HG03575 (cell line): ENCODE measurements around the gene KIF21B.

ENCODE experiments used
- ATAC-seq: cut with Tn5 transposase; IDR thresholded peaks from one replicate; pipeline ENCODE4 v1.9.1; 2021; ENCODE audit not compliant: unreplicated experiment, insufficient number of reproducible peaks, low FRiP score; ENCODE audit errors: extremely low read depth

KIF21B gene

GRCh38 chr1:201050515-201051277 is 27.2 kb upstream of the KIF21B start:
- ATAC-seq, result no peak

- no peak for ATAC-seq
These were observed 25.8 kb upstream of the KIF21B start for GRCh38 chr1:201049248-201049831.

DNA sequence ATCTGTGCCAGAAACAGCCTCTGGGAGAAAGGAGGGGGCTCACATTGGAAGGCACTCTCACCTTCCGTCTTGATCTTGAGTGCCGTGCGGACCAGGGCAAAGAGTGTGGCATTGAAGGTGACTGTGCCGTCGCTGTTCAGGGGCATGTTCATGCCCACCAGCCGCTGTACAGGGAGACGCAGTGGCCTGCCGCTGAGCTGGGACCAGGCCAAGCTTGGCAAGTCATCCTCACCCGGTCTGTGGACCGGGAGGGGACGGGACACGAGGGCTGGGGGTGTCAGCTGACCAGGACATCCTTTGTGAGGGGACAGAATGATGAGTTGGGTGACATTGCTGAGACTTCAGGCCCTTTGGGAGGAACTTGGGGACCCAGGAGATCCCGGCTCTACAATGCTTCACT is 25.0 kb upstream of the KIF21B start:
- ATAC-seq, result no peak

DNA sequence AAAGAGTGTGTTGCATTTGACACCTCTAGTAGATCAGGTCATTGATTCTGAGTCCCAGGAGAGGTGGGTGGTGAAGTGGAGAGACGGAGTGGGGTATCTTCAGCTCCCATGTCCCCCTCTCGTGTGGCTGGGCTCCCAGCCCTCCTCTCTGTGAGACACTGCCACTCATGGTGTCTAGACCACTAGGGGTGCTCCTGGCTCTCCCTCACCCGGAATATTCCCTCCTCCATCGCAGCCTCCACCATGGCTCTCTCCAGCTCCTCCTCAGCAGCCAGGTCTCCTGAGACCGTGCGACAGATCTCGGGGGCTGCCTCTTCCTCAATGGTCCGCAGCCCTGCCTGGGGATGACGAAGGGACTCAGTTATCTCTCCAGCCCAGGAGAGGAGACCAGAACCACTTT is 20.6 kb upstream of the KIF21B start:
- ATAC-seq, result no peak

DNA sequence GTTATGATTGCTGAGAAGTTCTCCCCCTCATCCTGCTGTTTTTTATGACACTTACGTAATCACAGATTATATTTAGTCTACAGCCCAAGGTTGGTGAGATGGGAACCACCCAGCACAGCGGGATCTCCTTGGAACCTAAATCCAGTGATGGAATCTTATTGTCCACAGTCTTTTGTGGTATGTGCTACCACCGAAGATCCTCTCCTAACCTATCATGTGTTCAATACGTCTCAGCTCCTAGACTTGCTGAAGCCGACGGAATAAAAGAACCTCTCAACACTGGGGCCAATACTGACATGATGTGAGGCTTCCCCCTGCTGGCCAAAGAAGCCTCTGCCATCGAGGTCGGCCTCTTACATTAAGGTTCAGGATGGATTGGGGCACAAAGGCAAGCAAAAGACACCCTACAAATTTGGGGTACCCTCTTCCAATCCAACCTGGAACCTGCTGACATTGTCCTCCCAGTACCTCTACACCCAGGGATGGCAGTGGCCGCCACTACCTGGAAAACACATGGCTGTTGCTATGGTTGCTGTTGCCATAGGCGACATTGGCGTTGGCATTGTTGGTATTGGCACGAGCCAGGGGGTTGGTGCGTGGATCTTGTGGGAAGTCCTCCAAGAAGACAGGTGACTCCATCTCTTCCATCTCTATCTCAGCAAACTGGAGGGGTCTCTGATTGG is 19.4 kb upstream of the KIF21B start:
- ATAC-seq, result no peak

DNA sequence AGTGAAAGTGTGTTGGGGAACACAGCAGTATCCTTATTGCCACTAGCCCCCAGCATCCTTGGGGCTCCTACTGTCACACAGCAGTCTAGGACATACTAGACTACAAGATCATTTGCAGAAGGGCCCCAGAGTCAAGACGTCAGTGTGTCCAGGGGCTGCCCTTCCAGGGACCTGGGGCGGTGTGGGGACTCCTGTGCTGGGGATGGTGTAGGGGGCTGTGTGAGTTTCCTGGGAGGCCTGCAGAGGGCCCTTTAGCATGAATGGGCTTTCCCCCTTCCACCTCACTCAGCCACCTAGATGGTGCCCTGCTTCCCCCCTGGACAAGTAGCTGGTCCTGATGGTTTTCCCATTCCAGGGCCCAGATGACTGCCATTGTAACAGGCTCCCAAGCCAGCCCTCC is 17.5 kb upstream of the KIF21B start:
- no peak for ATAC-seq

- ATAC-seq, result no peak
These were observed 16.4 kb upstream of the KIF21B start for GRCh38 chr1:201039876-201040275.

GRCh38 chr1:201039418-201039817 is 15.9 kb upstream of the KIF21B start:
- no peak for ATAC-seq

DNA sequence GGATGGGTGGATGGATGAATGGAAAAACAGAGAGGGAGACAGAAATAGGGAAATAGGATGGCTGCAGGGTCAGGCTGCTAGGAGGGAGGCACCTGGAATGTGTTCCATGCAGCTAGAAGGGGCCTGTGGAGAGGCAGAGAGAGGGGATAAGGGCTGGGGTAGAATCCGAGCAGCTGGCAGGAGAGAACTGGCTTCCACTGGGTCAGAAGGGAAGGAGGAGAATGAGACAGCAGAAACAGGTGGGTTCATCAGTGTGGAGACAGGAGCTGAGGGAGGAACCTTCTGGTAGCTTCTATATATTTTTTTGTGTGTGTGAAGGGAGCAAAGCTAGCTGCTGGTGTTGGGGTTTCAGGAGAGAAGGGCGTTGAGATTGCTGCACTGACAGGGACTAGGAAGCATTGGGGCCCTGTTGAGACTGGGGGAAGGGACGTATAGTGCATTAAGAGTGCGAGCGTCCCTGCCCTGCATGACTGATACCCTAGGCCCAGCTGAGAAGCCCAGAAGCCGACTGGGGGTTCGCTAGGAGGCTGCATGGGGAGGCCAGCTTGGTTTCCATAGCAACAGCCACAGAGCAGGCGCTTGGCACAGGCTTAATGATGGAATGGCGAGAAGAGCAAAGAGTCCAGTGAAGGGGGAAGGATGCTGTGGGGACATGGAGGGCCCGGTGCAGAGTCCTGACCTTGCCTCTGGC is 14.8 kb upstream of the KIF21B start:
- no peak for ATAC-seq

DNA sequence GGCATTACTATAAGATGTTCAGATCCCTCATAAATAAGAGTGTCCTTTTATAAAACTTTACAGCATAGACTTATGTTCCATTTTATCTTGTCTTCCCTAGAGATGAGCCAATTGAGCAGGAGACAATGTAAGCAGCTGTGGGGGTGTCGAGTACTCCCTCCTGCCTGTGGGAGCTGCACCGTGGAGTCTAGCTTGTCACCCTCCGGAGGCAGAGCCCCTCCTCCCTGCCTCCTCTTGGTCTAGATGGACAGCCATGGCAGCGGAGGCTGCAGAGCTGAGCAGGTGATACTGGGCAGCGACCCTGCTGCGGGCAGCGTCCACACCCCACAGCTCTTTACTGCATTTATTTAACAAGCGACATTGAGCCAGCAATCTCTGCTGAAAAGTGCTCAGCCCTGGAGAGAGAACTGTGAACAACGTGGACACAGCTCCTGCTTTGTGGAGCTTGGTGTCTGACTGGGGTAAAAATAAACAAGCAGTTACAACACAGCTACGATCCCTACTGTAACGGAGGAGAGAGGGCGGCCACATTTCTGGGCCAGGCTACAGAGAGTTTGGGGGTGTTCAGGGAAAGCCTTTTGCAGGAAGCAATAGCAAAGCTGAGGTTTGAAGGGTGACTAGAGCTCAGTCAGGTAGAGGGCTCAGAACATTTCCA is 12.8 kb upstream of the KIF21B start:
- no peak for ATAC-seq

- no peak for ATAC-seq
These were observed 11.2 kb upstream of the KIF21B start for GRCh38 chr1:201034671-201035070.

GRCh38 chr1:201032408-201032807 is 8.9 kb upstream of the KIF21B start:
- no peak for ATAC-seq

- ATAC-seq, result no peak
These were observed 5.0 kb upstream of the KIF21B start for GRCh38 chr1:201028461-201028889.

- no peak for ATAC-seq
These were observed 3.3 kb upstream of the KIF21B start for GRCh38 chr1:201026836-201027235.

DNA sequence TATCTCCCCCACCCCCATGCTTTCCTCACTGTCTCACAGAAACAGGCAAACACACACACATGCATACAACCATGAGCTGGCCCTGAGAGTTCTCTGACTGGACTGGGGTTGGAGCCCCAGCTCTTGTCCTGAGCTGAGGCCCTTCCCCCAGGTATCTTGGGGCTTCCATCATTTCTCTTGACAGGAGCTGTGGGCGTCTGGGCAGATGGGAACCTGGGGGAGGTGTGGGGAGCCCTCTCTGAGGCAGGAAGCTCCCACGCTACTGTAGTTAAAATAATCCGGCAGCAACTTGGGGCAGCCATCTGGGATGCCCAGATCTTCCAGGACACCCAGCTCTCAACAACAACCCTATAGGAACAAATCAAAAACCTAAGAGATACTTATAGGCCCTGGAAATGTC is 2.7 kb upstream of the KIF21B start:
- ATAC-seq, result no peak

DNA sequence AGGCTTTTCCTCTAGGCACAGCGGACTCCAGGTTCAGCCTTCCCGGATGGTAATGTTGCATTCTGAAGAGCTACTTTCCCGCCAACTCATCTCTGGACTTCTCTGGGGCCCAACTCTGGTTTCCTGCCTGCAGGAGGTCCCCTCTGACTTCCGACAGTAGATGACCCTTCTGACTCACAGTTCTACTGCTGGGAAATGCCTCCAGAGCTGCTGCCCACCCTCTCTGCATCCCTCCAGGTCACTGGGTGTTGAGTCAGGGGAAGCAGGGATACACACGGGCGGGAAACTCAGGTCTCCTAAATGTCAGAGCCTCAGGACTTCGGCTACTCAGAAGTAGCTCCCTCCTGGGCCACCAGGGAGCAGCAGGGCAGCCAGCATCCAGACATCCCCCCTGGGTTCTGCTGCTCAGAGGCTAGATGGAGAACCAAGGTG is 2.1 kb upstream of the KIF21B start:
- ATAC-seq, result no peak

GRCh38 chr1:201024625-201024998 is 1.1 kb upstream of the KIF21B start:
- ATAC-seq, result no peak

DNA sequence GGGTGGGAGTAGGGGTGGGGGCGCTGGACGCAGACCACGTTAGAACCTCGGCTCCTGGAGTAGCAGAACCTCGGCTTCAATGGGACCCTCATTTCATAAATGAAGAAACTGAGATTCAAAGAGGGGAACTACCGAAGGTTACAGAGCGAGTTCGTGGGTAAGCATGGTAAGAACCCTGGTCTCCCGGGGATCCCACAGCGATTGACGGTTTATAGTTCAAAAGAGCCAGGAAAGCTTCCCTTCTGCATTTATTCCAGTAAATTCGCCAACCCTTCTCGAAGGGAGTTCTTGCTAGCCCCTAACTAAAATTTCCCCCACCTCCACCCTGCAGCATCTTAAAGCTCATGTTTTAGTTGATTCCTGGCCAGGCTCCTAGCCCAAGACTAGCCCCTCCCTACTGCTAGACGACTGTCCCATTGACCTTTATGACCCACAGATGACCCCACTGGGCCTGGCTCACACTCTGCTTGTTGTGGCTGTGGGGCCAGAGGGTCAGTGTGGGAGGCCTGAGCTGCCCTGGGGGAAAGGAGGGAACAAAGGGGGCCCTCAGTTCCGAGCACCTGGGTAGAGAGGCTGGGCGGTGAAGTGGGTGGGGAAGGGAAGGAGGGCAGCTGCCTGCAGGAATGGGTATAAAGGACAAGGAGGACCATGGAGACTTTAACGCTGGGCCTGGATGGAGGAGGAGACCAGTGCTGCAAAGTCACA is 558 bp upstream of the KIF21B start:
- no peak for ATAC-seq
